Measurements from ENCODE around the gene ALDH1L1.

Gene ALDH1L1

GRCh38 chr3:126137490-126138130 is 42.8 kb downstream of the ALDH1L1 start:
- TF ChIP-seq TSHZ2 (CRISPR knock-in tag; IDR thresholded peaks at IDR 0.05) (no peak), OSR1 (CRISPR knock-in tag; IDR thresholded peaks at IDR 0.05) (no peak), TCF4 (CRISPR knock-in tag; IDR thresholded peaks at IDR 0.05; ENCODE audit: borderline replicate concordance) (no peak), PPARA (CRISPR knock-in tag; IDR thresholded peaks at IDR 0.05; ENCODE audit: borderline replicate concordance) (no peak), BACH2 (CRISPR knock-in tag; IDR thresholded peaks at IDR 0.05; ENCODE audit: borderline replicate concordance) (no peak), ZFP30 (CRISPR knock-in tag; IDR thresholded peaks at IDR 0.05) (no peak)

GRCh38 chr3:126136428-126137220 is 43.8 kb downstream of the ALDH1L1 start:
- ATAC-seq, result no peak
- TF ChIP-seq ZFP30 (CRISPR knock-in tag; IDR thresholded peaks at IDR 0.05) (no peak), ZNF70 (CRISPR knock-in tag; IDR thresholded peaks at IDR 0.05) (no peak), PATZ1 (CRISPR knock-in tag; IDR thresholded peaks at IDR 0.05; ENCODE audit: borderline replicate concordance) (no peak), POU6F1 (CRISPR knock-in tag; IDR thresholded peaks at IDR 0.05; ENCODE audit: borderline replicate concordance, low read depth) (no peak), TSHZ2 (CRISPR knock-in tag; IDR thresholded peaks at IDR 0.05) (no peak), ARNTL (CRISPR knock-in tag; IDR thresholded peaks at IDR 0.05; ENCODE audit: borderline replicate concordance, low read depth) (no peak), ZC3H10 (CRISPR knock-in tag; IDR thresholded peaks at IDR 0.05) (no peak), PPARA (CRISPR knock-in tag; IDR thresholded peaks at IDR 0.05; ENCODE audit: borderline replicate concordance) (no peak), ESRRG (CRISPR knock-in tag; IDR thresholded peaks at IDR 0.05) (no peak), CSDC2 (CRISPR knock-in tag; IDR thresholded peaks at IDR 0.05) (no peak), ZFP3 (CRISPR knock-in tag; IDR thresholded peaks at IDR 0.05) (no peak), TCF4 (CRISPR knock-in tag; IDR thresholded peaks at IDR 0.05; ENCODE audit: borderline replicate concordance) (no peak)

More at GRCh38 chr3:126137490-126138130, 42.8 kb downstream of the ALDH1L1 start:
- no peak for ATAC-seq

GRCh38 chr3:126135406-126136076 is 44.8 kb downstream of the ALDH1L1 start:
- no peak for TF ChIP-seq CSRNP3 (CRISPR knock-in tag; IDR thresholded peaks at IDR 0.05)

More at GRCh38 chr3:126135406-126136076, 44.8 kb downstream of the ALDH1L1 start:
- ATAC-seq, result no peak

Measured in SK-N-SH treated with all-trans-retinoic acid at 6 μM for 48 hours (cell line).